Glomerular endothelial cell (primary cell): ENCODE measurements around the gene TLR5. TPM values are rescaled to one million over a fixed set of nuclear protein-coding genes. Genes with fewer than 3 reads are reported as not detected.

Experiments
- DNase-seq: peaks from one replicate; pipeline ENCODE4 v3.0.0-alpha.2; 2011; ENCODE audit warnings: low read depth, low spot score; ENCODE audit errors: extremely low read depth
- total RNA-seq: library from RNA; depleted of rRNA; stranded (reverse); fragments of >200 nt; gene quantifications from 2 replicates; pipeline ENCODE4 v1.2.3, GENCODE V29; 2015

Gene TLR5
- total RNA-seq, 1 donor from 2014 or later, result 0.53 TPM

GRCh38 chr1:223114871-223115270, 28.2 kb downstream of the TLR5 start:
- no peak for DNase-seq

GRCh38 chr1:223110952-223111351, 32.1 kb downstream of the TLR5 start:
- no peak for DNase-seq

- DNase-seq, result no peak
Observed at GRCh38 chr1:223109581-223110026, 33.4 kb downstream of the TLR5 start.

GRCh38 chr1:223106856-223107255, 36.2 kb downstream of the TLR5 start:
- DNase-seq, result no peak

GRCh38 chr1:223105568-223105967, 37.5 kb downstream of the TLR5 start:
- no peak for DNase-seq

- peak; percentile 74 for DNase-seq
Observed at GRCh38 chr1:223102797-223103533, 40.1 kb downstream of the TLR5 start.

GRCh38 chr1:223097713-223098112, 45.3 kb downstream of the TLR5 start:
- no peak for DNase-seq

- DNase-seq, result no peak
Observed at GRCh38 chr1:223095870-223096269, 47.2 kb downstream of the TLR5 start.

- no peak for DNase-seq
Observed at GRCh38 chr1:223091896-223092295, 51.2 kb downstream of the TLR5 start.

- DNase-seq, result no peak
Observed at GRCh38 chr1:223089250-223089649, 53.8 kb downstream of the TLR5 start.

- no peak for DNase-seq
Observed at GRCh38 chr1:223088713-223089240, 54.3 kb downstream of the TLR5 start.

- no peak for DNase-seq
Observed at GRCh38 chr1:223087291-223088255, 55.5 kb downstream of the TLR5 start.

- no peak for DNase-seq
Observed at GRCh38 chr1:223084464-223084866, 58.6 kb downstream of the TLR5 start.

- DNase-seq, result no peak
Observed at GRCh38 chr1:223083831-223084230, 59.2 kb downstream of the TLR5 start.

- DNase-seq, result no peak
Observed at GRCh38 chr1:223082914-223083313, 60.1 kb downstream of the TLR5 start.

- peak; percentile 54 for DNase-seq
Observed at GRCh38 chr1:223081181-223081994, 61.7 kb downstream of the TLR5 start.

GRCh38 chr1:223079498-223079897, 63.5 kb downstream of the TLR5 start:
- no peak for DNase-seq

- DNase-seq, result no peak
Observed at GRCh38 chr1:223077247-223077833, 65.7 kb downstream of the TLR5 start.

- no peak for DNase-seq
Observed at GRCh38 chr1:223076362-223076761, 66.7 kb downstream of the TLR5 start.

GRCh38 chr1:223075834-223076233, 67.2 kb downstream of the TLR5 start:
- DNase-seq, result no peak
